ENCODE measurements around the gene OVCA2.

- TF ChIP-seq GATA3 (IDR thresholded peaks at IDR 0.05; ENCODE audit: low read depth, low read length) (no peak), GATA2 (IDR thresholded peaks at IDR 0.05; ENCODE audit: low read depth, low read length) (no peak)
Measured at GRCh38 chr17:2060681-2061440, 19.0 kb downstream of the OVCA2 start.

All from SH-SY5Y (cell line).